ENCODE data around the gene LRP1.

Gene LRP1

DNA sequence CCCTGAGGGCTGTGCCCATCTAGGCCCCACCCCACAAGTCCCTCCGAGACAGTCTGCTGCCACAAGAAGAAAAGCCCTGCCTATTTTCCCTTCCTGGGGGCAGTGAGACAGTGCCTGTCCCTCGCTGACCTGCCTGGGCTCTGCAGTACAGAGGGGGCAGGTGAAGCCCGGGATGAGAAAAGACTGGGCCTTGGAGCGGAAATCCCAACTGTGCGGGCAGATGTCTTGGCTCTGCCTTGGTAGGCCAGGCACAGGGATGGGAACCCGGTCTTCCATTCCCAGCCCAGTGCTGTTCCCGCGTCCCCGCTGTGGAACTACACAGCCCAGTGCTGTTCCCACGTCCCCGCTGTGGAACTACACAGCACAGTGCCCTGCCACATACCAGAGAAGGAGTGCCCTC is 75.5 kb downstream of the LRP1 start:
- no peak for ATAC-seq
- TF ChIP-seq ESRRG (CRISPR knock-in tag; IDR thresholded peaks at IDR 0.05) (no peak), TSHZ2 (CRISPR knock-in tag; IDR thresholded peaks at IDR 0.05) (no peak)

DNA sequence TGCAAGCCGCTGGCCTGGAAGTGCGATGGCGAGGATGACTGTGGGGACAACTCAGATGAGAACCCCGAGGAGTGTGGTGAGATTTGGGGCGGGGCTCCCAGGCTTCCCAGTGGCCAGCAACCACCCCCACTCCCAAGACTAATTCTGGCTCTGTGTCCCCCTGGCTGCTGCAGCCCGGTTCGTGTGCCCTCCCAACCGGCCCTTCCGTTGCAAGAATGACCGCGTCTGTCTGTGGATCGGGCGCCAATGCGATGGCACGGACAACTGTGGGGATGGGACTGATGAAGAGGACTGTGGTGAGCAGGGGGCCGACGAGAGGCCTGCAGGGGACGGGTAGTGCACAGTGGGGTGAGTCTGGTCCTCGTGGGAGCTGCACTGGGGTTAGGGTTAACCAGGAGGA is 76.2 kb downstream of the LRP1 start:
- ATAC-seq, result no peak
- TF ChIP-seq SNAI2 (CRISPR knock-in tag; IDR thresholded peaks at IDR 0.05), result no peak
- no peak for TF ChIP-seq PPARA (CRISPR knock-in tag; IDR thresholded peaks at IDR 0.05; ENCODE audit: borderline replicate concordance)
- TF ChIP-seq ZFP30 (CRISPR knock-in tag; IDR thresholded peaks at IDR 0.05), result no peak
- no peak for TF ChIP-seq CSRNP3 (CRISPR knock-in tag; IDR thresholded peaks at IDR 0.05)
- TF ChIP-seq ZNF565 (CRISPR knock-in tag; conservative IDR thresholded peaks at IDR 0.05; ENCODE audit: low read depth), result no peak
- TF ChIP-seq CREB5 (CRISPR knock-in tag; IDR thresholded peaks at IDR 0.05; ENCODE audit: low read depth), result no peak
- TF ChIP-seq ESRRG (CRISPR knock-in tag; IDR thresholded peaks at IDR 0.05), result no peak
- no peak for TF ChIP-seq TSHZ2 (CRISPR knock-in tag; IDR thresholded peaks at IDR 0.05)
- no peak for TF ChIP-seq POU6F1 (CRISPR knock-in tag; IDR thresholded peaks at IDR 0.05; ENCODE audit: borderline replicate concordance, low read depth)
- no peak for TF ChIP-seq ZFP3 (CRISPR knock-in tag; IDR thresholded peaks at IDR 0.05)
- TF ChIP-seq CSDC2 (CRISPR knock-in tag; IDR thresholded peaks at IDR 0.05), result no peak
- TF ChIP-seq RARB (CRISPR knock-in tag; IDR thresholded peaks at IDR 0.05), result no peak
- TF ChIP-seq BACH2 (CRISPR knock-in tag; IDR thresholded peaks at IDR 0.05; ENCODE audit: borderline replicate concordance), result no peak
- TF ChIP-seq, protein P1, sequence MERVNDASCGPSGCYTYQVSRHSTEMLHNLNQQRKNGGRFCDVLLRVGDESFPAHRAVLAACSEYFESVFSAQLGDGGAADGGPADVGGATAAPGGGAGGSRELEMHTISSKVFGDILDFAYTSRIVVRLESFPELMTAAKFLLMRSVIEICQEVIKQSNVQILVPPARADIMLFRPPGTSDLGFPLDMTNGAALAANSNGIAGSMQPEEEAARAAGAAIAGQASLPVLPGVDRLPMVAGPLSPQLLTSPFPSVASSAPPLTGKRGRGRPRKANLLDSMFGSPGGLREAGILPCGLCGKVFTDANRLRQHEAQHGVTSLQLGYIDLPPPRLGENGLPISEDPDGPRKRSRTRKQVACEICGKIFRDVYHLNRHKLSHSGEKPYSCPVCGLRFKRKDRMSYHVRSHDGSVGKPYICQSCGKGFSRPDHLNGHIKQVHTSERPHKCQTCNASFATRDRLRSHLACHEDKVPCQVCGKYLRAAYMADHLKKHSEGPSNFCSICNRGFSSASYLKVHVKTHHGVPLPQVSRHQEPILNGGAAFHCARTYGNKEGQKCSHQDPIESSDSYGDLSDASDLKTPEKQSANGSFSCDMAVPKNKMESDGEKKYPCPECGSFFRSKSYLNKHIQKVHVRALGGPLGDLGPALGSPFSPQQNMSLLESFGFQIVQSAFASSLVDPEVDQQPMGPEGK (CRISPR knock-in tag; IDR thresholded peaks at IDR 0.05; ENCODE audit: borderline replicate concordance), result no peak
- no peak for TF ChIP-seq ISL1 (CRISPR knock-in tag; IDR thresholded peaks at IDR 0.05)
- TF ChIP-seq ZNF8 (CRISPR knock-in tag; IDR thresholded peaks at IDR 0.05), result no peak

GRCh38 chr12:57205186-57205585 is 76.9 kb downstream of the LRP1 start:
- no peak for ATAC-seq
- TF ChIP-seq TCF4 (CRISPR knock-in tag; IDR thresholded peaks at IDR 0.05; ENCODE audit: borderline replicate concordance), result no peak
- TF ChIP-seq, protein P1 (CRISPR knock-in tag; IDR thresholded peaks at IDR 0.05; ENCODE audit: borderline replicate concordance), result no peak
- TF ChIP-seq RARB (CRISPR knock-in tag; IDR thresholded peaks at IDR 0.05), result no peak
- no peak for TF ChIP-seq POU6F1 (CRISPR knock-in tag; IDR thresholded peaks at IDR 0.05; ENCODE audit: borderline replicate concordance, low read depth)
- TF ChIP-seq CSRNP3 (CRISPR knock-in tag; IDR thresholded peaks at IDR 0.05), result no peak
- TF ChIP-seq ARNTL (CRISPR knock-in tag; IDR thresholded peaks at IDR 0.05; ENCODE audit: borderline replicate concordance, low read depth), result no peak
- TF ChIP-seq ZC3H10 (CRISPR knock-in tag; IDR thresholded peaks at IDR 0.05), result no peak
- TF ChIP-seq ZFP30 (CRISPR knock-in tag; IDR thresholded peaks at IDR 0.05), result no peak
